OCI-LY1 (cell line): ENCODE data around the gene ZNF618.

Source experiments
- H2AFZ ChIP-seq: fragments of 200-600 bp; sonication (generic), shearing (Covaris generic); 2 replicates; pipeline ENCODE4 v1.6.0; 2014; ENCODE audit warnings: antibody characterized with exemption, mild to moderate bottlenecking, low read length
- H3F3A ChIP-seq: fragments of 200-600 bp; sonication (generic), shearing (Covaris generic); 2 replicates; pipeline ENCODE4 v1.6.0; 2014; ENCODE audit warnings: mild to moderate bottlenecking, antibody characterized with exemption, low read length, moderate library complexity; ENCODE audit not compliant: insufficient read depth
- H3K27ac ChIP-seq: fragments of 200-600 bp; sonication (generic); 2 replicates; pipeline ENCODE4 v1.5.1; 2014; ENCODE audit warnings: low read length, mixed run types, mild to moderate bottlenecking, low read depth; ENCODE audit not compliant: poor library complexity, severe bottlenecking
- H3K27me3 ChIP-seq: fragments of 200-600 bp; sonication (generic); 2 replicates; pipeline ENCODE4 v1.6.0; 2014; ENCODE audit warnings: antibody characterized with exemption, mild to moderate bottlenecking, low read length, moderate library complexity; ENCODE audit not compliant: insufficient read depth
- H3K36me3 ChIP-seq: fragments of 200-600 bp; sonication (generic); 2 replicates; pipeline ENCODE4 v1.6.1; 2014; ENCODE audit warnings: mild to moderate bottlenecking, antibody characterized with exemption, low read length, moderate library complexity, mixed read lengths; ENCODE audit not compliant: insufficient read depth
- H3K4me1 ChIP-seq: fragments of 200-600 bp; sonication (generic); 2 replicates; pipeline ENCODE4 v1.5.1; 2014; ENCODE audit warnings: mild to moderate bottlenecking, low read length, moderate library complexity; ENCODE audit not compliant: insufficient read depth, severe bottlenecking
- H3K4me2 ChIP-seq: fragments of 200-600 bp; sonication (generic), shearing (Covaris generic); 2 replicates; pipeline ENCODE4 v1.6.1; 2014; ENCODE audit warnings: low read length
- H3K4me3 ChIP-seq: fragments of 200-600 bp; sonication (generic); 2 replicates; pipeline ENCODE4 v1.5.1; 2014; ENCODE audit warnings: low read length, low read depth, mild to moderate bottlenecking, mixed read lengths; ENCODE audit not compliant: poor library complexity, severe bottlenecking
- H3K79me2 ChIP-seq: fragments of 200-600 bp; shearing (Covaris generic); 2 replicates; pipeline ENCODE4 v1.6.1; 2016; ENCODE audit warnings: mixed run types, low read length, mixed read lengths; ENCODE audit not compliant: insufficient read depth
- H3K9ac ChIP-seq: fragments of 200-600 bp; sonication (generic), shearing (Covaris generic); 2 replicates; pipeline ENCODE4 v1.6.1; 2014; ENCODE audit warnings: mild to moderate bottlenecking, low read length, mixed read lengths
- H3K9me2 ChIP-seq: fragments of 200-600 bp; sonication (generic), shearing (Covaris generic); 2 replicates; pipeline ENCODE4 v1.6.1; 2014; ENCODE audit warnings: low read depth, mild to moderate bottlenecking, low read length, mixed read lengths
- H3K9me3 ChIP-seq: fragments of 200-600 bp; shearing (Covaris generic); 2 replicates; pipeline ENCODE4 v1.6.1; 2014; ENCODE audit warnings: low read length, mixed read lengths
- H4K20me1 ChIP-seq: fragments of 200-600 bp; sonication (generic), shearing (Covaris generic); 2 replicates; pipeline ENCODE4 v1.6.0; 2016; ENCODE audit warnings: mild to moderate bottlenecking, low read length; ENCODE audit not compliant: insufficient read depth
- EZH2 ChIP-seq: fragments of 200-600 bp; sonication (generic), shearing (Covaris generic); IDR thresholded peaks from 2 replicates; pipeline ENCODE4 v1.8.0; 2017; ENCODE audit warnings: borderline replicate concordance, mixed run types, mild to moderate bottlenecking, antibody characterized with exemption, low read length, moderate library complexity, mixed read lengths
- TF ChIP-seq, protein P1 (sequence below): fragments of 200-600 bp; sonication (generic), shearing (Covaris generic); IDR thresholded peaks from 2 replicates; pipeline ENCODE4 v1.5.1; 2017; ENCODE audit warnings: mild to moderate bottlenecking, antibody characterized with exemption, low read length, moderate library complexity, mixed read lengths

ZNF618 gene

GRCh38 chr9:113886933-113887332 lies 10.8 kb downstream of the ZNF618 start:
- Histone ChIP-seq H3K4me3 (no peak overlapping the region), H3K79me2 (no peaks in the 10 kb centered on the region), H3K36me3 (no peaks in the 10 kb centered on the region), H3K9me3 (no peaks in the 10 kb centered on the region), H3F3A (no peaks in the 10 kb centered on the region), H3K27me3 (no peaks in the 10 kb centered on the region; the same call in none of the 2 replicates), H2AFZ (no peak overlapping the region), H4K20me1 (no peaks in the 10 kb centered on the region), H3K27ac (no peak overlapping the region), H3K9me2 (no peaks in the 10 kb centered on the region), H3K9ac (no peak overlapping the region), H3K4me1 (no peaks in the 10 kb centered on the region), H3K4me2 (no peak overlapping the region)
- TF ChIP-seq, protein P1, sequence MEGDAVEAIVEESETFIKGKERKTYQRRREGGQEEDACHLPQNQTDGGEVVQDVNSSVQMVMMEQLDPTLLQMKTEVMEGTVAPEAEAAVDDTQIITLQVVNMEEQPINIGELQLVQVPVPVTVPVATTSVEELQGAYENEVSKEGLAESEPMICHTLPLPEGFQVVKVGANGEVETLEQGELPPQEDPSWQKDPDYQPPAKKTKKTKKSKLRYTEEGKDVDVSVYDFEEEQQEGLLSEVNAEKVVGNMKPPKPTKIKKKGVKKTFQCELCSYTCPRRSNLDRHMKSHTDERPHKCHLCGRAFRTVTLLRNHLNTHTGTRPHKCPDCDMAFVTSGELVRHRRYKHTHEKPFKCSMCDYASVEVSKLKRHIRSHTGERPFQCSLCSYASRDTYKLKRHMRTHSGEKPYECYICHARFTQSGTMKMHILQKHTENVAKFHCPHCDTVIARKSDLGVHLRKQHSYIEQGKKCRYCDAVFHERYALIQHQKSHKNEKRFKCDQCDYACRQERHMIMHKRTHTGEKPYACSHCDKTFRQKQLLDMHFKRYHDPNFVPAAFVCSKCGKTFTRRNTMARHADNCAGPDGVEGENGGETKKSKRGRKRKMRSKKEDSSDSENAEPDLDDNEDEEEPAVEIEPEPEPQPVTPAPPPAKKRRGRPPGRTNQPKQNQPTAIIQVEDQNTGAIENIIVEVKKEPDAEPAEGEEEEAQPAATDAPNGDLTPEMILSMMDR = no peak
- no peak for TF ChIP-seq EZH2

DNA sequence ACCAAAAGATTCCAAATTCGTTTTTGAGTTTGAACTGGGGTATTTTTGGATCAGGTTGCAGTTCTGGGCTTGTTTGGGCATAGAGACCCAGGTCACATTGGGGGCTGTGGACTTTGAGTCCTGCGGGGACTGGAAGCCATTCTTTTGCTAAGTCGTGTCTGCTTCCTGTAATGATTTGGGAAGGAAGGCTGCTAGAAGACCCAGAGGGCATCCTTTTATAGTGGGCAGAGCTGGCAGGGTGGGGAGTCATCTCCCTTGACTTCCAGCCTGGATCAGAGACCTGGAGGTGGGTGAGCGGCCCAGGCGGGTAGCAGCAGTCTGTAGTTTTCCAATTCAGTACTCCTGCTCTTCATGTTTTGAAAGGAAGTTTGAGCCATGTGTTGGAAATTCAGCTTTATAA lies 11.3 kb downstream of the ZNF618 start:
- Histone ChIP-seq H3K9me2 (no peaks in the 10 kb centered on the region), H3K36me3 (no peaks in the 10 kb centered on the region), H2AFZ (no peak overlapping the region), H3K9ac (no peak overlapping the region), H3K79me2 (no peaks in the 10 kb centered on the region), H3K4me1 (no peaks in the 10 kb centered on the region), H3K27me3 (no peaks in the 10 kb centered on the region; the same call in none of the 2 replicates), H3K9me3 (no peaks in the 10 kb centered on the region), H3F3A (no peaks in the 10 kb centered on the region), H3K4me3 (no peak overlapping the region), H4K20me1 (no peaks in the 10 kb centered on the region), H3K27ac (no peak overlapping the region), H3K4me2 (no peak overlapping the region)
- TF ChIP-seq, protein P1 = no peak
- TF ChIP-seq EZH2 = no peak

GRCh38 chr9:113888336-113888735 lies 12.2 kb downstream of the ZNF618 start:
- Histone ChIP-seq H3K27me3 (no peaks in the 10 kb centered on the region; the same call in none of the 2 replicates), H3K9me3 (no peaks in the 10 kb centered on the region), H2AFZ (no peak overlapping the region), H3K9ac (no peak overlapping the region), H3F3A (no peaks in the 10 kb centered on the region), H3K79me2 (no peaks in the 10 kb centered on the region), H3K9me2 (no peaks in the 10 kb centered on the region), H3K4me1 (no peaks in the 10 kb centered on the region), H3K36me3 (no peaks in the 10 kb centered on the region), H3K4me2 (no peak overlapping the region), H3K4me3 (no peak overlapping the region), H4K20me1 (no peaks in the 10 kb centered on the region), H3K27ac (no peak overlapping the region)
- TF ChIP-seq, protein P1 = no peak
- no peak for TF ChIP-seq EZH2
